HG02884 (cell line): ENCODE measurements around the gene TMEM205.

Experiments
- ATAC-seq: cut with Tn5 transposase; IDR thresholded peaks from one replicate; pipeline ENCODE4 v1.9.1; 2021; ENCODE audit warnings: mild to moderate bottlenecking, moderate library complexity; ENCODE audit not compliant: unreplicated experiment

Gene TMEM205

DNA sequence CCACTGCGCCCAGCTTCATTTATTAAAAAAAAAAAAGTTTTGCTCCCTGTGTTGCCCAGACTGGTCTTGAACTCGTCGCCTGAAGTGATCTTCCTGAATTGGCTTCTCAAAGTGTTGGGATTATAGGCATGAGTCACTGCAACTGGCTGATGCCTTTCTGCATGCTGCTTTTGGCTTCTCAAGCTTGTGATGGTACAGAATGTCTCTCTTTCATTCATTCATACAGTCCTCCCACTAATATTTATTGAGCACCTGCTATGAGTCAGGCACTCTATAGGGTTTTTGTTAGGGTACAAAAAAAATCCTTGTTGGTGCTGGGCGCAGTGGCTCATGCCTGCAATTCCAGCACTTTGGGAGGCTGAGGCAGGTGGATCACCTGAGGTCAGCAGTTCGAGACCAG is 41.1 kb downstream of the TMEM205 start:
- no peak for ATAC-seq

DNA sequence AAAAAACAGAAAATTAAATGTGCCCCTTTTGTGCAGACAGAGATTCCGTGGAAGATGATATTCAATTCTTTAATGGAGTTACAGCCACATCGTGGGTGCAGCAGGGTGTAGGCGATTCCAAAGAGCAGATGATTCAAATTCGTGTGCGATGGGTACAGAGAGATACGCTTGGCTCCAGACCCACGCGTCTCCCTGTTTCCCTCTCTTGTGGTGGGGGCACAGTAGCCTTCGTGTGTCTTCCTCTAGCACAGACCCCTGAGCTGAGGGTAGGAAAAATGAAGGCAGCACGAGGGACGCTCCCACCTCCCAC is 45.3 kb downstream of the TMEM205 start:
- no peak for ATAC-seq

- ATAC-seq = no peak
Observed at GRCh38 chr19:11299946-11300810, 45.9 kb downstream of the TMEM205 start.

GRCh38 chr19:11296264-11296663 is 49.8 kb downstream of the TMEM205 start:
- ATAC-seq = no peak

GRCh38 chr19:11295665-11296245 is 50.3 kb downstream of the TMEM205 start, which contains the start of gene TSPAN16:
Gene TSPAN16, plus strand, starts transcription at chr19:11296160. Its CDS starts 138 bp downstream, at chr19:11296298.
- ATAC-seq = no peak

DNA sequence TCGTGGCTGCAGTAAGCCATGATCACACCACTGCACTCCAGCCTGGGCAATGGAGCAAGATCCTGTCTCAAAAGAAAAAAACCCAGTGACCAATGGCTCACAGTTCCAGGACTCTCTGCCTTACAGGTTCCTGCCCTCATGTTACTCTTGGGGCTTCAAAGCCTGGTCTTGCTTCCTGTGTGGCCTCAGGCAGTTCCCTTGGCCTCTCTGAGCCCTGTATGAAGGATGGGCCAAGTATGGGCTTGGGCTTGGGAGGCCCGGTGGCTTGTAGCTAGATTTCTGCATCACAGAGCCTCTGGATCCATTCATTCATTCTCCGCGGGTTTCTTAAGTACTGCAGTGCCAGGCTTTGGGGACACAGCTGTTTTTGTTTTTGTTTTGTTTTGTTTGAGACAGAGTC is 50.9 kb downstream of the TMEM205 start:
- no peak for ATAC-seq

DNA sequence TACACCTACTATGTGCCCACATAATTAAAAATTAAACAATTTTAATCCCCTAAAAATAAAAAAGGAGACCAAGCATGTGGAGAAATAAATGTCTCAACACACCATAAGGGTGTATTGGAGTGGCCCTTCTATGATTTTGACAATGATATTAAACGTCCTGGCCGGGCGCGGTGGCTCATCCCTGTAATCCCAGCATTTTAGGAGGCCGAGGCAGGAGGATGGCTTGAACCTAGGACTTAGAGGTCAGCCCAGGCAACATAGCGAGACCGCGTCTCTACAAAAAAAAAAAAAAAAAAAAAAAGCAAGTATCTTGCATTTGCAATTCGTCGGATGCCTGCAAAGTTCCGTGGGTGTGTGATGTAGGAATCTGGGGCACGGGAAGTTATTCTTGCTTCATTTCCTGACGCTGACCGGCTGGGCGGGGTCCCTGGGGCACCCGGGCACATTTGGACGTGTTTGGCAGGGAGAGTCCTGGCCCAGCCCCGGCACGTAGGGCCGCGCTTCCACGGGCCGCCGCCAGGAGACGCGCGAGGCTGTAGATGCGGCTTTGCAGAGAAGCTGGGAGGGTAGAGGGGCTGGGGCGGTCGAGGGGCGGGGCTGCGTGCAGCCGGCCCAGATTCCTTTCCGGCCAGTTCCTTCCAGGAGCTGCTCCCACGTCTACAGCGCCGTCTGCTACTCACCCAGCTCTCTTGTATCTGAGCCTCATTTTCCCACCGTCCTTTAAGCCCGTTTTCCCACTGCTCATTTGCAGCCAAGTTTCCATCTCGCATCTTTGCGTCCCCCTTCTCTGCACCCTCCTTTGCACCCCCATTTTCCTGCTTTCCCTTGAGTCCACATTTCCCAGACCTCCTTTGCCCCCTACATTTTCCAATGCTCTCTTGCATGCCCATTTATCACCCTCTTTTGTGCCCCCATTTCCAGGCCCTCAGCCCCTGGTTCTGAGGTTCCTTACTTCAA is 52.4 kb downstream of the TMEM205 start:
- no peak for ATAC-seq
